Medulla oblongata (tissue), 1 donor: ENCODE measurements around the gene HTRA2.
A peak's percentile ranks its signal among the peaks of the same experiment; 100 is the strongest.

Experiments
- DNase-seq: peaks from one replicate; pipeline ENCODE4 v3.0.0-alpha.2; 2015; ENCODE audit errors: extremely low spot score

HTRA2 gene

GRCh38 chr2:74515981-74516633 is 13.6 kb upstream of the HTRA2 start:
- peak; percentile 37 for DNase-seq

GRCh38 chr2:74516650-74517049 is 13.1 kb upstream of the HTRA2 start:
- no peak for DNase-seq

DNA sequence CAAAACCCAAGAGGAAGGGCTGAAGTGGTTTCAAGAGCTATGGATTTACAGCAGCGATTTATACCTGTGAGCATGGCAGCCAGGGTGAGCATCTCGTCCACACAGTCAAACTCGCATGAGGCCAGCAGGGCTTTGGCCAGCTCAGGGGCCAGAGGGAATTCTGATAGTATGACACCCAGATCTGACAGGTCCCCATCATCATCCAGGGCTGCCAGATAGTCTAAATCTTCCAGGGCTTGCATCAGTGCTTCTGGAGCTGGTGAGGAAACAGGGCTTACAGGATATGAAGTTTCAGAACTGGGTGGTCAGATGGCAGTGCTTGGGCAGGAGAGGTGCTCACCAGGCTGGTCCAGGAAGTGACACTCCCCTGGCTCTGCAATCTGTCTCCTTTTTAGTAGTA is 7.2 kb upstream of the HTRA2 start:
- DNase-seq: no peak

DNA sequence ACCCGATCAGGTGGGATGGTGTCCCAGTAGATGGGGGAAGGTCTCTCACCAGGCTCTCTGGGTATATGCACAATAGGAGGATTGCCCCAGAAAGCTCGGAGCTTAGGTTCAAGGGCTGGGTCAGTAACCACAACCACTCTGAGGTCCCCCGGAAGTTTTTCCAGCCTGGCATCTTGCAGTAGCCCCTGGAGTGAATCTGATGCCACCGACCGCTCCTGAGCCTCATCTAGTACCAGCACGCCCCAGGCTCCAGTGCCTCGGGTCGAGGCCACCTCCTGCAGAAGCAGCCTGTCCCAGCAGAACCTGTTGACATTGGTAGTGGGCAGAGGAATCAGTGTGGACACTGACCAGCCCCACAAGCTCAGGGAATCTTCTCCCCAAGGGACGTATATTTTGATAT is 5.7 kb upstream of the HTRA2 start:
- DNase-seq: no peak

DNA sequence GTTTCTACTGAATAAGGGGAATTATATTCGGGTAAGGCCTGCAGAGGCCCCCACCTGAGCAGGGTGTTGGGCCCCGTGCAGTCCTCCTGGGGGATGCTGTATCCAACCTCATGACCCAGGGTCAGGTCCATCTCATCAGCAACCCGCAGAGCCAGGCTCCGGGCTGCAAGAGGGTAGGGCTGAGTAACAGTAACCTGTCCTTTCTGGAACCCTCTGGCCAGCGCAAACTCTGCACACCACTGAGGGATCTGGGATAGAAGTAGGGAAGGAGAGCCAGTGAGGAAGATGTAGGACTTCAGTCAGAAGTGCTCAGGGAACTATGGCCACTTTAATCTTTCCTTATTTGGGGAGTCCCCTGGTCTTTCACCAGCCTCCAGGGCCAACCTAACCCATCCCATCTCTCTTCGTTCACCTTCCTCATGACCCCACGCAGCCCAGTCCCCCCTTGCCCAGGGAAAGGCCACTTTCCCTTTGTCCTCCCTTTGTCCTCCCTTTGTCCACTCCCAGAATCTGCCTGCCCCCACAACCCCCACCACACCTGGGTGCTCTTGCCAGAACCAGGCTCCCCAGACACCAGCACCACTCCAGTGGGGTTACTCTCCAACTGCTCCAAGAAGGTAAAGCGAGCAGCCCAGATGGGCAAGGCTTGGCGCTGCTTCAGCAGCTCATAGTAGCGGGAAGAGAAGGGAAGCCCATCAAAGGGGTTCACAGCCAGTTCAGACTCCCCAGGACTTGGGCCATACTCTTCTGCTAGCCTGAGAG is 4.6 kb upstream of the HTRA2 start:
- DNase-seq: no peak

DNA sequence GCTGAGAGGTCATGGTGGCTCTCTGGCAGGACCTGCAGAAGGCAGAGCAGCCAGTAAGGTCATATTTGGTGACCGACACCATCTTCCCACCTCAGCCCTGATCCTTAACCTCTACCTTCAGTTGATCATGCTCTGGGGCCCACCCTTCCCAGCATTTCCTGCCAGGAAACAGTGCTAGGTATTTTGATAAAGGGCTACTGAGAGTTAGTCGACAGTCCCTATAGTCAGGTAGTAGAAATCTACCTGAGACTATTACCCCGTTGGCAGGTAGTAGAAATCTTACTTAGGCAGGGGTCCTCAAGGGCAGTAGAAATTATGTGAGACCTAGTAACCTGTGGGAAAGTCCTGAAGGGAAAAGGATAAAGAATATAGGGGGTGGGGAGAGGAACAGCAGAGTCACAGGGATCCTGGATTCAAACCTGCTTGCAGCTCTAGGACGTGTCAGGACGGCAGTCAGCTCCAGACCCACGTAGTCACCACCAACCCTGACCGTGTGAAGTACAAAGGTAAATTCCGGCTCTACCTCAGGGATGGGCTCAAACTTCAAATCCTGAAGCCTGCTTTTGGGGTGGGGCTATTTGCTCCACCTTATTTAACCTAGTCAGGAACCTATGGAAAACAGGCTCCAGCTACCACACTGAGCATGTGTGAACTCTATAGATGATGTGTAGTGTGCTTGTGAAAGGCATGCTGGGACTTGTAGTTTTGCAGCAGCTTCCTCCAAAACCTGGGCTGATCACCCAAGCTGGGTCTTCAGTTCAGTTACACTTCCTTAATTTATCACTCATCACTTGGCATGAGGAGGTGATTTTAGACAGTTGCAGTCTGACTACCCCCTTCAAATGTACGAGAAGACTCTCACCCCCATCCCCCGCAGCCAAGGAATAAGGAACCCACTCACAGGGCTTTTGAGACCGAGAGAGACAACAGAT is 3.8 kb upstream of the HTRA2 start, which contains the start of gene DQX1:
TSS of gene DQX1 (minus strand) at position 515 of the 932 bp plus-strand sequence. CDS start at position 13, 502 bp downstream.
- peak; percentile 20 for DNase-seq

DNA sequence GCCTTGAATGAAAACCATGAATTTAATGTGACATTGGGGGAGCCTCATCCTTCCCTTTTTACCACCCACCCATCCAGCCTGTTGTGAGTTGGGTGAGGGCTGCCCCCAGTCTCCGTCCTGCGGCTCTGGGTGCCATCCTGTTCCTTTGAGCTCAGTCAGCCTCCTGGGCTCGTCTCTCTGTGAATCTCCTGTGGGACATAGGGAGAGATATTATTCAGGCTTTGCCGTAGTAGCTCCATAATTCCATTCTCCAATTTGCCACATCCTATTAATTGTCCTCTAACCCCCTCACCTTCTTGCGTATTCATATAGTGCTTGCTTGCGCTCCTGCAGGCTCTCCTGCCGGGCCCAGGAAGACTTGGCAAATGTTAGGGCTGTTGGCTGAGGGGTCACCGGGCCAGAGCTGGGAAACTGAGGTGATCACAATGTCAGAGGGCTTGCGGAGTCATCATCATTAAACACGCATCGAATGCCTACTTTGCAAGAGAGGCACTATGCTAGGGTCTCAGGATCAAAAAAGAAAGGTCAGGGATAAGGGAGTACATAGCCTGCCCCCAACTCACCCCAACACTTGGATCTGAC is 3.0 kb upstream of the HTRA2 start:
- no peak for DNase-seq

DNA sequence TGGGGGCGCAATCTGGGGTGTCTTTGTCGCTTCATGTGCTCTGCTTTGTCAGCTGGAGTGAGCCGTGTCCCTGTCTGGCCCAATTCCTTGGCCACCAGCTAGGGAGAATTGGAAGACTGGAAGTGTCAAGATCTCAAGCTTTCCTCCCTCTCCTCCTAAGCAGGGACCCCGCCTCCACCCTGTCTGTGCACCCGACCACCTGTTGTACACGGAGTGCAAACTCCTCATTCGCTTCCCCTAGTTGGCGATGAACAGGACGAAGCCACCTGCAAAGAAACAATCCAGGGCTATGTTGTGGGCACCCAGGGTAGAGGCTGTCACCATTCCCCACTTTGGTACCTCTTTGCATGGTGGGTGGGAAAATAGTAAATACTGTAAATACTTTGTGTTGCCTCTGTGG is 2.0 kb upstream of the HTRA2 start:
- DNase-seq: no peak

DNA sequence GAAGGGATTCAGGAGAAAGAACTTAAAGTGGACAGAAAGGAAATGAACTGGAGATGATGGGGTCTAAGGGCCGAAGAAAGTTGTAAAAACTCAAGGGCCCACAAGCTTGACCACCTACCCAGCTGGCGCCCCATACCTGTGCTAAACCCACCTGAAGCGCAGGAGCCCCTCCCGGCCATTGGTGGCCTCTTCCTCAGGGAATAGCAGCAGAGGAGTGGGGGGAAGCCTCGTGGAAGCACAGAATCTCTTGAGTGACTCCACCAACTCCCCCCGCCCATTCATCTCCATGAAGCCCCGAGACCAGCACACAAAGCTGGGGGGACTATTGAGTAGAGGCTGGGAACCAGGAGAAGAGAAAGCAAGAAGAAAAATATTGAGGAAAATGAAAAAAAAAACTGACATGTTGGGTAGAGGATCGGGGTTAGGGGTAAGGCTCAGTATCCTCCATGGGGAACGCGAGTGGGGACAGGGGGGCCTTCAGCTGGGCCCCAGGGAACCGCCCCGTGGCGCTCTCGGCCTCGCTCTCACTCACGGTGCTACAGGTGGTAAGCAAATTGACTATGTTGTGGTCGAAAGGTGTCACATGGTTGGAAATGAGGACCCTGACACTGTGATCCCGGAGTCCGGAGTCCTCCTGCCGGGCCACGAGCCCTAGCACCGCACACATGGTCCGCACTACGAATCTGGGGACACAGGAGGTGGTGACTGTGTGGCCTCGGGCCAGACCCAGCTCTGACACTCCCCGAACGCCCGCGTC is 955 bp upstream of the HTRA2 start:
- no peak for DNase-seq

DNA sequence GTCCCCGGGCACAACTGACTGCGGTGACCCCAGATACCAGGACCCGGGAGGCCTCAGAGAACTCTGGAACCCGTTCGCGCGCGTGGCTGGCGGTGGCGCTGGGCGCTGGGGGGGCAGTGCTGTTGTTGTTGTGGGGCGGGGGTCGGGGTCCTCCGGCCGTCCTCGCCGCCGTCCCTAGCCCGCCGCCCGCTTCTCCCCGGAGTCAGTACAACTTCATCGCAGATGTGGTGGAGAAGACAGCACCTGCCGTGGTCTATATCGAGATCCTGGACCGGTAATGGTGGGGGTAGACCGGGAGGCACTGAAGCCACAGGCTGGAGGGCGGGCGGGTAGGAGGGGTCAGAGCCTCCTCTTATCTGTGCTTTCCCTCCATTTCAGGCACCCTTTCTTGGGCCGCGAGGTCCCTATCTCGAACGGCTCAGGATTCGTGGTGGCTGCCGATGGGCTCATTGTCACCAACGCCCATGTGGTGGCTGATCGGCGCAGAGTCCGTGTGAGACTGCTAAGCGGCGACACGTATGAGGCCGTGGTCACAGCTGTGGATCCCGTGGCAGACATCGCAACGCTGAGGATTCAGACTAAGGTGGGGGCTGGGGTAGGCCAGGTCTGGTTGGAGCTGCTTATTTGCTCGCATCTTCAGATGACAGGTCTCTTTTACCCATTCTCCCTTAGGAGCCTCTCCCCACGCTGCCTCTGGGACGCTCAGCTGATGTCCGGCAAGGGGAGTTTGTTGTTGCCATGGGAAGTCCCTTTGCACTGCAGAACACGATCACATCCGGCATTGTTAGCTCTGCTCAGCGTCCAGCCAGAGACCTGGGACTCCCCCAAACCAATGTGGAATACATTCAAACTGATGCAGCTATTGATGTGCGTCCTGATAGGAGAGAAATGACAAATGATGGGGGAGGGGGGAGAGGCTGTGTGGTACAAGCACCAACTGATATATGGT is 780 bp downstream of the HTRA2 start:
- peak; percentile 42 for DNase-seq

GRCh38 chr2:74531666-74532065 is 1.9 kb downstream of the HTRA2 start:
- DNase-seq: no peak

GRCh38 chr2:74532222-74532621 is 2.5 kb downstream of the HTRA2 start:
- DNase-seq: peak; percentile 46

GRCh38 chr2:74533464-74533863 is 3.7 kb downstream of the HTRA2 start:
- no peak for DNase-seq

- DNase-seq: no peak
Observed at GRCh38 chr2:74534411-74534810, 4.7 kb downstream of the HTRA2 start.

GRCh38 chr2:74535440-74535965 is 5.8 kb downstream of the HTRA2 start:
- no peak for DNase-seq

DNA sequence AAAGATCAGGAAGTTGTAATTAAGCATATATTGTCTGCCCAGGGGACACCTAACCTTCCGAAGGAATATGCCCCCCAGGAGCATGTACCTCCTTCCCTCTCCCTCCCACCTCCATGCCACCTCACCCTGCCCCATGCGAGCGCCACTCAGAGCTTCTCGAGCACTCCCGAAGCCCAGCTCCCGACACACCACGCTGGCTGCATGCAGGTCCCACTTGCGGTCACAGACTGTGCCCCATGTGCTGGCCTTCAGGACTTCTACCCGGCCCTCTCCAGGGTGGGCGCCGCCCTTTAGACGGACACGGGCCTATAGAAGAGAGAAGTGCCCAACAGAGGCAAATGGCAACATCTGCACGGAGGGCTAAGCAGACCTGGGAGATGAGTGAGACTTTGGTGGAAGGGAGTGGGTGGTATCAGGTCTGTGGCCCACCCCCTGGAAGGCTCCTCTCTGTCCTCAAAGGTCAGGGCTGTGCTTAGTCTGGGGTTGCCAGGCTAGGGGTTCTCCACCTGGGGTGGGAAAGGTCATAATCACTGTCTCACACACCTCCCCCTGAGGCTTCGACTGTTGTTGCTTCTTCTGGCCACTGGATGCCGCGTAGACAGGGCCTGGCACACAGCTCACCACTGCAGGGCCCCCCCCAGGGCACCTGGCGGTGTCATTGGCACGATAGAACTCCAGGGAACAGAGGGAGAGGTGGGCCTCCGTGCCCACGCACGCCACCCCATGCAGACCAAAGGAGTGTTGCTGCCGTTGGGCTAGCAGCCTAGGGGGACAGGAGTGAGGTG is 6.6 kb downstream of the HTRA2 start:
- DNase-seq: no peak

DNA sequence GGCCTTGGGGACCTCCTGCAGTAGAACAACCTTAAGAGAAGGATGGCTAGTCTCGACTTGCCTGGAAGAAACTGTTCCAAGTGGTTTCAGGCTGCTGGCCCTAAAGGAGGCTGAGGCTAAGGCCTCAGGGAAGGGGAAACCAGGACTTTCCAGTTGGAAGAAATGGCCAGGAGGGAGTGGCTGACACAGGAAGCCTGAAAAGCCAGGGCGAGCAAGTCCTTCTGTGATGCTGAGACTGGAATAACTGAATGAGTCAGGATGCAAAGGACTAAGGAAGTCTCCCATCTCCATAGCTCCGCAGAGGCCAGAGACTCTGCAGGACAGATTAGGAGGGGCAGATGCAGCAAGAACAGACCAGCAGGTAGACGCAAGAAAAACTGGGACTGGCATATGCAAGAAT is 7.4 kb downstream of the HTRA2 start:
- DNase-seq: no peak

- no peak for DNase-seq
Observed at GRCh38 chr2:74538881-74539339, 9.2 kb downstream of the HTRA2 start.

- DNase-seq: no peak
Observed at GRCh38 chr2:74540291-74540690, 10.6 kb downstream of the HTRA2 start.
